HCT116 (cell line): Measurements from ENCODE around the gene THAP11. TPM values are rescaled to one million over a fixed set of nuclear protein-coding genes. Genes with fewer than 3 reads are reported as not detected.

ENCODE experiments used
- ATAC-seq: fragments of 200-7000 bp; cut with Tn5 transposase; 2 replicates; pipeline ENCODE4 v1.9.1; 2020; ENCODE audit warnings: mild to moderate bottlenecking, moderate library complexity
- BruUV-seq: library from RNA; stranded (reverse); fragments of 400-500 nt; replicated peaks from 2 replicates; lab custom pipeline; 2021; lab: Mats Ljungman, UMichigan
- CTCF ChIA-PET: fragments of 300-600 bp; sonication (Branson Sonifier 250); formaldehyde crosslinking; loops from one replicate; lab custom pipeline; 2021; ENCODE audit warnings: antibody characterized with exemption; lab: Charles Lee
- POLR2A ChIA-PET: fragments of 300-600, 350-600 bp; sonication (Branson Sonifier 250); formaldehyde crosslinking; loops from one replicate; lab custom pipeline; 2021; ENCODE audit warnings: antibody characterized with exemption; lab: Charles Lee
- RAD21 ChIA-PET, 2 experiments: fragments of 300-600 bp; sonication (Branson Sonifier 250); formaldehyde crosslinking; loops; one replicate each; lab custom pipeline; 2023; ENCODE audit warnings: low total read pairs in 2 of 2; ENCODE audit not compliant: uncharacterized antibody in 2 of 2, unreplicated experiment in 2 of 2, low non-redundant PET in 1 of 2; lab: Charles Lee
- DNase-seq: peaks from one replicate; pipeline ENCODE4 v3.0.0-alpha.2; 2010; ENCODE audit warnings: low read depth, low spot score
- H2AFZ ChIP-seq: fragments of 200-600 bp; shearing (Covaris generic), sonication (generic); 2 replicates; pipeline ENCODE4 v1.6.1; 2017; ENCODE audit warnings: low read depth, mixed run types, mixed read lengths, antibody characterized with exemption, low read length; ENCODE audit not compliant: poor library complexity, severe bottlenecking
- H3K27ac ChIP-seq: 2 replicates; pipeline ENCODE4 v1.5.1; 2012; ENCODE audit warnings: low read depth, low read length
- H3K27me3 ChIP-seq: fragments of 200-600 bp; sonication (generic); 2 replicates; pipeline ENCODE4 v1.6.1; 2016; ENCODE audit warnings: mixed run types, low read length, mixed read lengths; ENCODE audit not compliant: insufficient read depth
- H3K36me3 ChIP-seq, 2 experiments: fragments of 200-500 bp in 1 of 2; fragments of 200-600 bp in 1 of 2; sonication (Bioruptor generic) in 1 of 2; sonication (generic) in 1 of 2; 2 replicates each; pipeline versions ENCODE4 v1.5.1 to v1.6.1; 2014 to 2016; ENCODE audit warnings: low read length in 2 of 2, inconsistent platforms in 1 of 2, mixed read lengths in 1 of 2, mixed run types in 1 of 2; ENCODE audit not compliant: insufficient read depth in 2 of 2, control insufficient read depth in 1 of 2
- H3K4me1 ChIP-seq, 2 experiments: fragments of 200-600 bp in 1 of 2; sonication (generic) in 1 of 2; 2 replicates each; pipeline versions ENCODE4 v1.5.1 to v1.6.1; 2012 to 2017; ENCODE audit warnings: low read length in 2 of 2, inconsistent platforms in 1 of 2, mild to moderate bottlenecking in 1 of 2, mixed read lengths in 1 of 2, mixed run types in 1 of 2, moderate library complexity in 1 of 2; ENCODE audit not compliant: insufficient read depth in 2 of 2, control insufficient read depth in 1 of 2
- H3K4me2 ChIP-seq: fragments of 200-600 bp; sonication (generic); 2 replicates; pipeline ENCODE4 v1.6.1; 2017; ENCODE audit warnings: mixed run types, low read length, mixed read lengths
- H3K4me3 ChIP-seq, 2 experiments: fragments of 200-600 bp in 1 of 2; sonication (generic) in 1 of 2; replicated peaks in 1 of 2; 2 replicates each; pipeline ENCODE4 v1.5.1; 2011 to 2016; ENCODE audit warnings: low read length in 2 of 2, control low read depth in 1 of 2, low read depth in 1 of 2, mild to moderate bottlenecking in 1 of 2, mixed read lengths in 1 of 2, mixed run types in 1 of 2
- H3K79me2 ChIP-seq: fragments of 200-600 bp; sonication (generic); 2 replicates; pipeline ENCODE4 v1.6.1; 2017; ENCODE audit warnings: mild to moderate bottlenecking, mixed run types, low read length, moderate library complexity, mixed read lengths; ENCODE audit not compliant: insufficient read depth
- H3K9ac ChIP-seq: fragments of 200-600 bp; sonication (generic); 2 replicates; pipeline ENCODE4 v1.6.1; 2016; ENCODE audit warnings: low read length, mixed read lengths
- H3K9me2 ChIP-seq: fragments of 200-600 bp; sonication (generic), shearing (Covaris generic); 2 replicates; pipeline ENCODE4 v1.6.1; 2017; ENCODE audit warnings: mixed run types, mild to moderate bottlenecking, moderate library complexity; ENCODE audit not compliant: insufficient read depth
- H3K9me3 ChIP-seq, 2 experiments: fragments of 200-500 bp in 1 of 2; fragments of 200-600 bp in 1 of 2; sonication (Bioruptor generic) in 1 of 2; sonication (generic) in 1 of 2; 2 replicates each; pipeline ENCODE4 v1.6.1; 2014 to 2017; ENCODE audit warnings: low read length in 2 of 2, mixed read lengths in 2 of 2, inconsistent platforms in 1 of 2, low read depth in 1 of 2, mild to moderate bottlenecking in 1 of 2, mixed run types in 1 of 2, moderate library complexity in 1 of 2; ENCODE audit not compliant: control insufficient read depth in 1 of 2, insufficient read depth in 1 of 2
- H4K20me1 ChIP-seq: fragments of 200-600 bp; sonication (generic), shearing (Covaris generic); 2 replicates; pipeline ENCODE4 v1.6.1; 2017; ENCODE audit warnings: mixed run types, mild to moderate bottlenecking, moderate library complexity; ENCODE audit not compliant: insufficient read depth
- CBX3 ChIP-seq: IDR thresholded peaks from 2 replicates; pipeline ENCODE4 v1.6.1; 2012; ENCODE audit warnings: low read depth
- CEBPB ChIP-seq: IDR thresholded peaks from 2 replicates; pipeline ENCODE4 v1.6.1; 2012; ENCODE audit warnings: low read depth
- CTCF ChIP-seq, 3 experiments: fragments of 200-600 bp in 1 of 3; sonication (generic) in 1 of 3; IDR thresholded peaks in 2 of 3; conservative IDR thresholded peaks in 1 of 3; 2 replicates each; pipeline ENCODE4 v1.5.1; 2012 to 2017; ENCODE audit warnings: low read depth in 2 of 3, low read length in 2 of 3, antibody characterized with exemption in 1 of 3, borderline replicate concordance in 1 of 3, control low read depth in 1 of 3, mild to moderate bottlenecking in 1 of 3, mixed read lengths in 1 of 3, mixed run types in 1 of 3, moderate library complexity in 1 of 3; ENCODE audit not compliant: insufficient read depth in 1 of 3
- EGR1 ChIP-seq: IDR thresholded peaks from 2 replicates; pipeline ENCODE4 v1.6.1; 2012; ENCODE audit warnings: low read depth
- ELF1 ChIP-seq: IDR thresholded peaks from 2 replicates; pipeline ENCODE4 v1.6.1; 2012; ENCODE audit warnings: low read depth, borderline replicate concordance
- EZH2 ChIP-seq: fragments of 200-600 bp; sonication (generic); IDR thresholded peaks from 2 replicates; pipeline ENCODE4 v1.6.1; 2017; ENCODE audit warnings: antibody characterized with exemption, mixed run types
- EZH2phosphoT487 ChIP-seq: fragments of 200-600 bp; IDR thresholded peaks from 2 replicates; pipeline ENCODE4 v1.6.1; 2018; ENCODE audit warnings: antibody characterized with exemption, borderline replicate concordance
- FOSL1 ChIP-seq: IDR thresholded peaks from 2 replicates; pipeline ENCODE4 v1.6.1; 2012; ENCODE audit warnings: low read depth
- JUND ChIP-seq: IDR thresholded peaks from 2 replicates; pipeline ENCODE4 v1.6.1; 2012
- MAX ChIP-seq: IDR thresholded peaks from 2 replicates; pipeline ENCODE4 v1.6.1; 2012
- POLR2A ChIP-seq: IDR thresholded peaks from 2 replicates; pipeline ENCODE4 v1.7.0; 2011; ENCODE audit warnings: borderline replicate concordance; ENCODE audit not compliant: insufficient read depth, insufficient read length; ENCODE audit errors: extremely low read depth
- RAD21 ChIP-seq: IDR thresholded peaks from 2 replicates; pipeline ENCODE4 v1.6.1; 2012; ENCODE audit warnings: low read depth, mild to moderate bottlenecking
- REST ChIP-seq: IDR thresholded peaks from 2 replicates; pipeline ENCODE4 v1.6.1; 2012; ENCODE audit warnings: low read depth
- SIN3A ChIP-seq: IDR thresholded peaks from 2 replicates; pipeline ENCODE4 v1.6.1; 2012; ENCODE audit warnings: low read depth
- SP1 ChIP-seq: IDR thresholded peaks from 2 replicates; pipeline ENCODE4 v1.6.1; 2012; ENCODE audit warnings: low read depth
- SRF ChIP-seq: IDR thresholded peaks from 2 replicates; pipeline ENCODE4 v1.6.1; 2012; ENCODE audit warnings: low read depth
- TCF7L2 ChIP-seq: IDR thresholded peaks from 2 replicates; pipeline ENCODE4 v1.7.0; 2011; ENCODE audit warnings: borderline replicate concordance, inconsistent platforms; ENCODE audit not compliant: insufficient read depth, insufficient read length; ENCODE audit errors: extremely low read depth
- YY1 ChIP-seq: IDR thresholded peaks from 2 replicates; pipeline ENCODE4 v1.6.1; 2011; ENCODE audit warnings: low read length, low read depth, moderate library complexity, mild to moderate bottlenecking; ENCODE audit not compliant: insufficient replicate concordance; ENCODE audit errors: extremely low read depth
- ZBTB33 ChIP-seq: IDR thresholded peaks from 2 replicates; pipeline ENCODE4 v1.6.1; 2011; ENCODE audit warnings: mild to moderate bottlenecking, low read length, moderate library complexity; ENCODE audit not compliant: insufficient replicate concordance; ENCODE audit errors: extremely low read depth
- ZNF274 ChIP-seq: fragments of 200-500 bp; sonication (Bioruptor generic); IDR thresholded peaks from 2 replicates; pipeline ENCODE4 v1.6.1; 2014; ENCODE audit warnings: mild to moderate bottlenecking, low read depth, low read length, inconsistent platforms
- intact Hi-C: fragments of 100-400 bp; cut with micrococcal nuclease; formaldehyde crosslinking; loops from 2 replicates; pipeline ENCODE4 v1.10.0; 2022
- total RNA-seq: library from RNA; stranded (reverse); gene quantifications from one replicate; pipeline ENCODE4 v1.2.1, GENCODE V29; 2021; ENCODE audit not compliant: unreplicated experiment

Gene THAP11
- total RNA-seq, 1 experiment from 2014 or later: 25.4 TPM

- peaks cover 46 to 71% of the 10 kb centered on the region in 2 experiments; a peak in 3 of 4 replicates for H3K36me3 ChIP-seq
- TF ChIP-seq YY1: no peak
- no peak for TF ChIP-seq MAX
- no peak for TF ChIP-seq SIN3A
- TF ChIP-seq TCF7L2: no peak
- TF ChIP-seq CTCF (IDR thresholded peaks at IDR 0.05 in 2 of 3, conservative IDR thresholded peaks at IDR 0.05 in 1 of 3; ENCODE audit: borderline replicate concordance in 1 of 3, insufficient read depth in 1 of 3, low read depth in 2 of 3, low read length in 2 of 3): no peak
- TF ChIP-seq JUND: no peak
- TF ChIP-seq ZNF274: no peak
- no peak for TF ChIP-seq SP1
- TF ChIP-seq EZH2phosphoT487: no peak
- no peak for TF ChIP-seq EGR1
- no peak for TF ChIP-seq EZH2
- no peak for TF ChIP-seq CEBPB
- TF ChIP-seq POLR2A: no peak
- TF ChIP-seq RAD21: no peak
- TF ChIP-seq SRF: no peak
- no peak for TF ChIP-seq FOSL1
- no peak for TF ChIP-seq CBX3
- no peak for TF ChIP-seq ZBTB33
- TF ChIP-seq ELF1: no peak
- no peak for TF ChIP-seq REST
- H3K4me1 ChIP-seq: no peaks in the 10 kb centered on the region
- no peak overlapping the region for H3K4me2 ChIP-seq
- no peak overlapping the region for H3K9ac ChIP-seq
- no peaks in the 10 kb centered on the region for H3K9me2 ChIP-seq
- no peaks in the 10 kb centered on the region for H3K27me3 ChIP-seq
- intact Hi-C loops: loop anchor here (10.0 kb wide), 1 partner anchor 345 kb away; no protein-coding TSS in a partner anchor
- BruUV-seq: no TSS peak
- H4K20me1 ChIP-seq: peaks cover 3% of the 10 kb centered on the region; the same call in 1 of the 2 replicates
- ATAC-seq: no peak
- H3K4me3 ChIP-seq: no peak overlapping the region
- DNase-seq: no peak
- H3K27ac ChIP-seq: no peak overlapping the region
- ChIA-PET RAD21 (interaction anchor here in 1 of 2 experiments (0.6 kb wide), 1 partner anchor 58 kb away, joined by 4 read pairs; no protein-coding TSS in a partner anchor), CTCF (no interaction called here), POLR2A (no interaction called here)
- H3K79me2 ChIP-seq: peaks cover 18% of the 10 kb centered on the region
- no peak overlapping the region for H2AFZ ChIP-seq
- H3K9me3 ChIP-seq: no peaks in the 10 kb centered on the region
Measured at GRCh38 chr16:67879936-67880335, 37.8 kb downstream of the THAP11 start.
